Stimulated activated CD8-positive, alpha-beta memory T cell treated with anti-CD3 and anti-CD28 coated beads, Interleukin-4, amount 100 ng/mL, for 1 hour (primary cell): ENCODE data around the gene ACOT6.
"Not testable (repeated sequence)": the region's sequence is repeated elsewhere in the genome, so short reads cannot be mapped to it uniquely, and the experiment has no call there.

Experiments used
- DNase-seq, 2 donors: peaks; one replicate each; pipeline ENCODE4 v3.0.0-alpha.2; 2020; ENCODE audit warnings: low read depth in 2 of 2, low spot score in 1 of 2

Gene ACOT6

GRCh38 chr14:73645248-73645610, 32.9 kb downstream of the ACOT6 start:
- DNase-seq, result no peak

DNA sequence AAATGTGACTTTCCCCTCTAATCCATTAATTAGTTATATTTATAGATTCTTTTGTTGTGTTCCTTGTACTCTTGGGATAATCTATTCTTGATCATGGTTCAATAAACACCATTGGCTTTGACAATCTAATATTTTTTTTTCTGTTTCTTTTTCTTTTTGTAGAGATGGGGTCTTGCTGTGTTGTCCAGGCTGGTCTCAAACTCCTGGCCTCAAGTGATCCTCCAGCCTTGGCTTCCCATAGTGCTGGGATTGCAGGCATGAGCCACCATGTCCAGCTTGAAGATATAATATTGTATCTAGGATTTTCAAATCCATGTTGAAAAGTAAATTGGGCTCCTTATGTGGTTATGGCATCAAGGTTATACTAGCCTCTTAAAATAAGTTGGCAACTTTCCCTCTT, 38.7 kb downstream of the ACOT6 start:
- no peak for DNase-seq

GRCh38 chr14:73655851-73656250, 43.5 kb downstream of the ACOT6 start:
- DNase-seq, result no peak

GRCh38 chr14:73659202-73659601, 46.9 kb downstream of the ACOT6 start:
- not testable (repeated sequence) for DNase-seq

GRCh38 chr14:73660511-73660910, 48.2 kb downstream of the ACOT6 start:
- no peak for DNase-seq

- no peak for DNase-seq
These were observed 49.6 kb downstream of the ACOT6 start for GRCh38 chr14:73661872-73662271.

DNA sequence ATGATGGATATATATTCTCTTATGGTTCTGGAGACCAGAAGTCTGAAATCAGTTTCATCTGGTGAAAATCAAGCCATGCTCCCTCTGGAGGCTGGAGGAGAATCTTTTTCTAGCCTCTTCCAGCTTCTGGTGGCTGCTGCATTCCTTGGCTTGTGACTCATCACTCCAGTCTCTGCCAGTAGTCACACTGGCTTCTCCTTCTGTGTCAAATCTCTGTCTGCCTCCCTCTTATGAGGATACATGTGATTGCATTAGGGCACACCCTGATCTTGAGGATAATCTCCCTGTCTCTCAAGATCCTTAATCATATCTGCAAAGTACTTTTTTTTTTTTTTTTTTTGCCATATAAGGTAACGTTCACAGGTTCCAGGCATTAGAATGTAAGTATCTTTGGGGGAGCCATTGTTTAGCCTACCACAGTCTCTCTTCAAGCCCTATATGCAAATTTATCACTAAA, 50.2 kb downstream of the ACOT6 start:
- DNase-seq, result no peak

- no peak for DNase-seq
These were observed 51.4 kb downstream of the ACOT6 start for GRCh38 chr14:73663548-73664212.

DNA sequence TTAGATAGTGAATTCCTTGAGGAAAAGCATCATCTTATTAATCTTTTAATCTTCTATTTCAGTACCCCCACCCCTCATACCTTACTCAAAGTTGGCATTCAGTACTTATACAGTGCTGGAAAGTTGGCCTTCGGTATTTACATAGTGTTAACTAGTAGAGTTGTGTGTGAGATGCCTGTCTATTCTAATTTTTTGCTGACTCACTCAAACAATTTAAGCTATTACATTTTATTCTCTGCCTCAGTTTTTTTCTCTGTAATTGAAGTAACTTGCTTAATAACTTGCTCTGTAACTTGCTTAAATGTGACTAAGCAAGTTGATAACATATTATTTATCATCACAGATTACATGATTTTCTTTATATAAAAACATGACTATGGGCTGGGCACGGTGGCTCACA, 52.8 kb downstream of the ACOT6 start:
- no peak for DNase-seq

DNA sequence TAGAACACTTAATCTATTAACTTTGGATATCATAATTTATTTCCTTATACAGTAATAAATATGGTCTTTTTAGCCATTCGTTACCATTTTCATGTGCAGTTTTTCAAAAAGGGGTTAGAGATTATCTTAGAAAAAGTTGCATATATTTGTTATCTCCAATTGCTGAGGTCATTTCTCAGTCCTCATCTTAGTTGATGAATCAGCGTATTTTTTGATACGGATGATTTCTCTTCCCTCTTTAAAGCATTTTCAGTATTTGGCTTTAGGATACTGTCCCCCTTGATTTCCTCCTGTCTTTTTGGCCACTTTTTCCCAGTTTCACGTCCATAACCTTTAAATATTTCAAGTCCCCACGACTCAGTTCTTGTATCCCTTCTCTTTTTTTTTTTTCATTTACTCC, 54.3 kb downstream of the ACOT6 start:
- DNase-seq, result no peak

DNA sequence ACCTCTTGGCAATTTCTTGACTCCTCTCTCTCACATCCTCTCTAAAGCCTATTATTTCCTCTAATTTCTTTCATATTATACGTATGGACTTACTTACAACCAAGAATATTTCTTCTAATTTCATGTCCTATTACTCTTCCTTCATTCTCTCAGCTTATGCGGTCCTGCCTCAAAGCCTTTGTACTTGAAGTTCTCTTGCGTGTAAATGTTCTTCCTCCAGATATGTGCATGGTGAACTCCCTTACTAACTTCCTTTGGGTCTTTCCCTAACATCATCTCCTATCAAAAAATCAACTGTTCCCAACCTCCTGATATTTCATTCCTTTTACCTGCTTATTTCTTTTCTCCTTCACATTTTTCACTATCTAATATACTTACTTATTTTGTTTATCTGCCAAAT, 55.5 kb downstream of the ACOT6 start:
- DNase-seq, result no peak
